A673 (cell line): ENCODE data around the gene SNED1.

ENCODE experiments used
- EZH2 ChIP-seq: fragments of 200-600 bp; sonication (generic); IDR thresholded peaks from 2 replicates; pipeline ENCODE4 v1.6.1; 2017; ENCODE audit warnings: borderline replicate concordance, low read depth, mild to moderate bottlenecking, mixed read lengths, antibody characterized with exemption, low read length; ENCODE audit not compliant: poor library complexity, severe bottlenecking
- TF ChIP-seq, protein P1 (sequence below): fragments of 300-800, 200-600 bp; sonication (generic); conservative IDR thresholded peaks from 2 replicates; pipeline ENCODE4 v1.5.1; 2017; ENCODE audit warnings: low read depth, mild to moderate bottlenecking, antibody characterized with exemption, low read length, moderate library complexity, mixed read lengths

DNA sequence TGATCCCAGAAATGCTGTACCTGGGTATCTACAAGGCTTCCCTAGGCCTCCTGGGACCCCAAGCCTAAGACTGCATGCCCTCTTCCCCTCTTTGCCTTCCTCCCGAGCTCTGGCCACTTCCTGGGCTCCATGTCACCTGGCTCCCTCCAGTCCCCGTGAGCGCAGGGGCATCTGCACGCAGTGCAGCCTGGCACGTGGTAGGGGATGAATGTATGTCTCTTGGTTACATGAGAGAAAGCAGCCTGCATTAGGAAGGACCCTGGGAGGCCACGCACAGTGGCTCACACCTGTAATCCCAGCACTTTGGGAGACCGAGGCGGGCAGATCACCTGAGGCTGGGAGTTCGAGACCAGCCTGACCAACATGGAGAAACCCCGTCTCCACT, 135.0 kb downstream of the SNED1 start:
- TF ChIP-seq, protein P1, sequence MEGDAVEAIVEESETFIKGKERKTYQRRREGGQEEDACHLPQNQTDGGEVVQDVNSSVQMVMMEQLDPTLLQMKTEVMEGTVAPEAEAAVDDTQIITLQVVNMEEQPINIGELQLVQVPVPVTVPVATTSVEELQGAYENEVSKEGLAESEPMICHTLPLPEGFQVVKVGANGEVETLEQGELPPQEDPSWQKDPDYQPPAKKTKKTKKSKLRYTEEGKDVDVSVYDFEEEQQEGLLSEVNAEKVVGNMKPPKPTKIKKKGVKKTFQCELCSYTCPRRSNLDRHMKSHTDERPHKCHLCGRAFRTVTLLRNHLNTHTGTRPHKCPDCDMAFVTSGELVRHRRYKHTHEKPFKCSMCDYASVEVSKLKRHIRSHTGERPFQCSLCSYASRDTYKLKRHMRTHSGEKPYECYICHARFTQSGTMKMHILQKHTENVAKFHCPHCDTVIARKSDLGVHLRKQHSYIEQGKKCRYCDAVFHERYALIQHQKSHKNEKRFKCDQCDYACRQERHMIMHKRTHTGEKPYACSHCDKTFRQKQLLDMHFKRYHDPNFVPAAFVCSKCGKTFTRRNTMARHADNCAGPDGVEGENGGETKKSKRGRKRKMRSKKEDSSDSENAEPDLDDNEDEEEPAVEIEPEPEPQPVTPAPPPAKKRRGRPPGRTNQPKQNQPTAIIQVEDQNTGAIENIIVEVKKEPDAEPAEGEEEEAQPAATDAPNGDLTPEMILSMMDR = no peak
- TF ChIP-seq EZH2 = no peak
